Measurements from ENCODE around the gene TBCD. TPM values are rescaled to one million over a fixed set of nuclear protein-coding genes. Genes with fewer than 3 reads are reported as not detected.
A peak's percentile ranks its signal among the peaks of the same experiment; 100 is the strongest.

Gene TBCD
- total RNA-seq, 1 experiment from 2014 or later, result 173 TPM

DNA sequence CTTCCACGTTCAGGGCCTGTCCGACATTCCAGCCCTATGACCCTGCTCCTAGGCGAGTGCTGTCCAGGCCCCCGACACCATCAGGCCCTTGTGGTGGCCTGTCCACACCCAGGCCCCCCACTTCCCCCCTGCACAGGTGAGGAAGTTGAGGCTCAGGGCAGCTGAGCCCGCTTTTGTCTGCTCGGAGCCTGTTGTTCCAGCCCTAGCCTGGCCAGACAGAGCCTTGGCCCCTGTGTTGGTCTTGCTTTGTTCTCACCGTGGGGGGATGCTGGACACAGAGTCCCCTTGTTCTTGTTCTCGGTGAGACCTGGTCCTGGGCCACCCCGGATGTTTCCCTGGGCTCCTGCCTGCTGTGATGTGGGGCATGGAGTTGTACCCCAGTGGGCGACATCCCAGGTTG is 140.0 kb downstream of the TBCD start (continued):
- TF ChIP-seq, protein P1, sequence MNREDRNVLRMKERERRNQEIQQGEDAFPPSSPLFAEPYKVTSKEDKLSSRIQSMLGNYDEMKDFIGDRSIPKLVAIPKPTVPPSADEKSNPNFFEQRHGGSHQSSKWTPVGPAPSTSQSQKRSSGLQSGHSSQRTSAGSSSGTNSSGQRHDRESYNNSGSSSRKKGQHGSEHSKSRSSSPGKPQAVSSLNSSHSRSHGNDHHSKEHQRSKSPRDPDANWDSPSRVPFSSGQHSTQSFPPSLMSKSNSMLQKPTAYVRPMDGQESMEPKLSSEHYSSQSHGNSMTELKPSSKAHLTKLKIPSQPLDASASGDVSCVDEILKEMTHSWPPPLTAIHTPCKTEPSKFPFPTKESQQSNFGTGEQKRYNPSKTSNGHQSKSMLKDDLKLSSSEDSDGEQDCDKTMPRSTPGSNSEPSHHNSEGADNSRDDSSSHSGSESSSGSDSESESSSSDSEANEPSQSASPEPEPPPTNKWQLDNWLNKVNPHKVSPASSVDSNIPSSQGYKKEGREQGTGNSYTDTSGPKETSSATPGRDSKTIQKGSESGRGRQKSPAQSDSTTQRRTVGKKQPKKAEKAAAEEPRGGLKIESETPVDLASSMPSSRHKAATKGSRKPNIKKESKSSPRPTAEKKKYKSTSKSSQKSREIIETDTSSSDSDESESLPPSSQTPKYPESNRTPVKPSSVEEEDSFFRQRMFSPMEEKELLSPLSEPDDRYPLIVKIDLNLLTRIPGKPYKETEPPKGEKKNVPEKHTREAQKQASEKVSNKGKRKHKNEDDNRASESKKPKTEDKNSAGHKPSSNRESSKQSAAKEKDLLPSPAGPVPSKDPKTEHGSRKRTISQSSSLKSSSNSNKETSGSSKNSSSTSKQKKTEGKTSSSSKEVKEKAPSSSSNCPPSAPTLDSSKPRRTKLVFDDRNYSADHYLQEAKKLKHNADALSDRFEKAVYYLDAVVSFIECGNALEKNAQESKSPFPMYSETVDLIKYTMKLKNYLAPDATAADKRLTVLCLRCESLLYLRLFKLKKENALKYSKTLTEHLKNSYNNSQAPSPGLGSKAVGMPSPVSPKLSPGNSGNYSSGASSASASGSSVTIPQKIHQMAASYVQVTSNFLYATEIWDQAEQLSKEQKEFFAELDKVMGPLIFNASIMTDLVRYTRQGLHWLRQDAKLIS (CRISPR knock-in tag; IDR thresholded peaks at IDR 0.05; ENCODE audit: borderline replicate concordance), result no peak
- TF ChIP-seq E2F5 (CRISPR knock-in tag; IDR thresholded peaks at IDR 0.05) (no peak), JAZF1 (CRISPR knock-in tag; IDR thresholded peaks at IDR 0.05) (no peak), SMAD4 (CRISPR knock-in tag; IDR thresholded peaks at IDR 0.05) (no peak)

DNA sequence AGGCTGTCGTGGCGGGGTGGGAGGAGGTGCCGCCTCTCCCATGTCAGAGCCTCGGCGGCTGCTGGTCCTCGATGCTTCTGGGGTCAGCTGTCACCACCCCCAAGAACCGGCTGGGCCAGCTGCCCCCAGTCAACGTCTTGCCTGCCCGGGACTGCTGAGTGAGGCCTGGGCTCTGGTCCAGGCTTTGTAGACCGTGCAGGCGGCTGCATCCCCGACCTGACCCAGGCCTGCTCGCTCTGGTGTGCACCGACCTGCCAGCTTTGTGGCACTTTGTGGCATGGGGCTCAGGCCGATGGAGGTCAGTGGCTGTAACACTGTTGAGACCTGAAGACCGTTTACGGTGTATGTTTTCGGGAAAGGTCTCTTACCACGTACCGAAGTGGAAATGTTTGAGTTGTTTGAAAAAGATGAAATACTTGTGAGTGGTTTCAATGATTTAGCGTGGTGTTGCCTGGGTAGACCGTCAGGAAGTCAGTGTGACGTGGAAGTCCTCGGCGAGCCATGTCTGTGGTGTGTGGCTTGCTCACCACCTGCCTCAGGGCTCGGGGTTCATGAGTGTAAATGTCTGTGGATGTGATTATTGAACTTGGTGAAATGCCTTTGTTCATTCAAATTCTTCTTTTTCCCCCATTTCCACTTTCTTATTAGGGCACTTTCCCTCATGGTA is 141.2 kb downstream of the TBCD start:
- H3K27ac Mint-ChIP-seq, result peak overlapping the region; percentile 51
- H3K36me3 Mint-ChIP-seq, result peaks cover 32% of the 10 kb centered on the region
- peaks cover 20% of the 10 kb centered on the region for H3K4me1 Mint-ChIP-seq
- ATAC-seq (no peak), DNase-seq (ENCODE audit: low spot score) (no peak)
- CTCF ChIA-PET, result interaction anchor here (1.5 to 1.9 kb wide), 2 partner anchors 11 to 21 kb away, joined by 5 read pairs; no protein-coding TSS in a partner anchor
- H3K27me3 Mint-ChIP-seq (ENCODE audit: low read depth), result no peaks in the 10 kb centered on the region
- peaks cover under 1% of the 10 kb centered on the region for H3K9me3 Mint-ChIP-seq
- TF ChIP-seq MYBL2 (CRISPR knock-in tag; IDR thresholded peaks at IDR 0.05) (no peak), SP1 (CRISPR knock-in tag; conservative IDR thresholded peaks at IDR 0.05) (no peak), ELF4 (CRISPR knock-in tag; IDR thresholded peaks at IDR 0.05; ENCODE audit: low read depth) (no peak), AR (CRISPR knock-in tag; IDR thresholded peaks at IDR 0.05) (no peak), ZNF232 (CRISPR knock-in tag; IDR thresholded peaks at IDR 0.05) (no peak)
- TF ChIP-seq, protein P2, sequence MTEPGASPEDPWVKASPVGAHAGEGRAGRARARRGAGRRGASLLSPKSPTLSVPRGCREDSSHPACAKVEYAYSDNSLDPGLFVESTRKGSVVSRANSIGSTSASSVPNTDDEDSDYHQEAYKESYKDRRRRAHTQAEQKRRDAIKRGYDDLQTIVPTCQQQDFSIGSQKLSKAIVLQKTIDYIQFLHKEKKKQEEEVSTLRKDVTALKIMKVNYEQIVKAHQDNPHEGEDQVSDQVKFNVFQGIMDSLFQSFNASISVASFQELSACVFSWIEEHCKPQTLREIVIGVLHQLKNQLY (CRISPR knock-in tag; IDR thresholded peaks at IDR 0.05), result no peak
- POLR2A ChIA-PET, result no interaction called here
- no peak overlapping the region for H3K4me3 Mint-ChIP-seq

GRCh38 chr17:82893779-82894178 is 141.9 kb downstream of the TBCD start:
- peaks cover 36% of the 10 kb centered on the region for H3K36me3 Mint-ChIP-seq
- ATAC-seq, result no peak
- H3K27ac Mint-ChIP-seq, result peak overlapping the region; percentile 21; the same call in 1 of the 2 replicates
- H3K4me1 Mint-ChIP-seq, result peaks cover 13% of the 10 kb centered on the region
- CTCF ChIA-PET, result interaction anchor here (1.5 kb wide), 1 partner anchor 12 kb away, joined by 5 read pairs; no protein-coding TSS in a partner anchor
- H3K9me3 Mint-ChIP-seq, result no peaks in the 10 kb centered on the region
- DNase-seq (ENCODE audit: low spot score), result no peak
- no peak overlapping the region for H3K4me3 Mint-ChIP-seq
- POLR2A ChIA-PET, result no interaction called here
- H3K27me3 Mint-ChIP-seq (ENCODE audit: low read depth), result no peaks in the 10 kb centered on the region
- TF ChIP-seq, protein P3, sequence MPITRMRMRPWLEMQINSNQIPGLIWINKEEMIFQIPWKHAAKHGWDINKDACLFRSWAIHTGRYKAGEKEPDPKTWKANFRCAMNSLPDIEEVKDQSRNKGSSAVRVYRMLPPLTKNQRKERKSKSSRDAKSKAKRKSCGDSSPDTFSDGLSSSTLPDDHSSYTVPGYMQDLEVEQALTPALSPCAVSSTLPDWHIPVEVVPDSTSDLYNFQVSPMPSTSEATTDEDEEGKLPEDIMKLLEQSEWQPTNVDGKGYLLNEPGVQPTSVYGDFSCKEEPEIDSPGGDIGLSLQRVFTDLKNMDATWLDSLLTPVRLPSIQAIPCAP (CRISPR knock-in tag; IDR thresholded peaks at IDR 0.05), result no peak
- TF ChIP-seq FOXP4 (CRISPR knock-in tag; IDR thresholded peaks at IDR 0.05) (no peak), FOXP1 (CRISPR knock-in tag; IDR thresholded peaks at IDR 0.05; ENCODE audit: borderline replicate concordance) (no peak), TCF7 (CRISPR knock-in tag; IDR thresholded peaks at IDR 0.05; ENCODE audit: low read depth) (no peak), STAT6 (CRISPR knock-in tag; conservative IDR thresholded peaks at IDR 0.05; ENCODE audit: low read depth) (no peak)
- TF ChIP-seq, protein P4, sequence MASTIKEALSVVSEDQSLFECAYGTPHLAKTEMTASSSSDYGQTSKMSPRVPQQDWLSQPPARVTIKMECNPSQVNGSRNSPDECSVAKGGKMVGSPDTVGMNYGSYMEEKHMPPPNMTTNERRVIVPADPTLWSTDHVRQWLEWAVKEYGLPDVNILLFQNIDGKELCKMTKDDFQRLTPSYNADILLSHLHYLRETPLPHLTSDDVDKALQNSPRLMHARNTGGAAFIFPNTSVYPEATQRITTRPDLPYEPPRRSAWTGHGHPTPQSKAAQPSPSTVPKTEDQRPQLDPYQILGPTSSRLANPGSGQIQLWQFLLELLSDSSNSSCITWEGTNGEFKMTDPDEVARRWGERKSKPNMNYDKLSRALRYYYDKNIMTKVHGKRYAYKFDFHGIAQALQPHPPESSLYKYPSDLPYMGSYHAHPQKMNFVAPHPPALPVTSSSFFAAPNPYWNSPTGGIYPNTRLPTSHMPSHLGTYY (CRISPR knock-in tag; IDR thresholded peaks at IDR 0.05), result no peak
